Endometrial microvascular endothelial cells (primary cell): ENCODE measurements around the gene UBR4. TPM values are rescaled to one million over a fixed set of nuclear protein-coding genes. Genes with fewer than 3 reads are reported as not detected.

ENCODE experiments used
- in situ Hi-C: cut with HindIII; loops from 2 replicates; pipeline ENCODE4 v1.10.0; 2017; ENCODE audit warnings: low sequenced_read_pairs, low pct_unique_long_range_greater_than_20kb; ENCODE audit errors: inconsistent ontology term
- total RNA-seq: library from RNA; depleted of rRNA; stranded (reverse); fragments of >200 nt; gene quantifications from one replicate; pipeline ENCODE4 v1.2.3, GENCODE V29; 2015; ENCODE audit errors: inconsistent ontology term

The UBR4 gene
- total RNA-seq, 1 donor from 2014 or later = 56.1 TPM

- in situ Hi-C loops = no loop called here
Observed at GRCh38 chr1:19034721-19035120, 175.3 kb downstream of the UBR4 start.

GRCh38 chr1:19033926-19034680 is 176.0 kb downstream of the UBR4 start:
- in situ Hi-C loops = no loop called here

- in situ Hi-C loops = no loop called here
Observed at GRCh38 chr1:19033515-19033839, 176.6 kb downstream of the UBR4 start.

- in situ Hi-C loops = no loop called here
Observed at GRCh38 chr1:19032701-19033514, 177.2 kb downstream of the UBR4 start.

- in situ Hi-C loops = no loop called here
Observed at GRCh38 chr1:19032413-19032695, 177.7 kb downstream of the UBR4 start.

- in situ Hi-C loops = no loop called here
Observed at GRCh38 chr1:19029191-19030085, 180.6 kb downstream of the UBR4 start.

- in situ Hi-C loops = no loop called here
Observed at GRCh38 chr1:19028546-19029129, 181.4 kb downstream of the UBR4 start.

GRCh38 chr1:19028110-19028509 is 182.0 kb downstream of the UBR4 start:
- in situ Hi-C loops = no loop called here

Other genes with a start within 250 kb of the UBR4 start
- gene EMC1, start 41.3 kb upstream of the UBR4 start, total RNA-seq = 85.6 TPM
- 73.8 TPM for gene MRTO4, start 41.5 kb upstream of the UBR4 start, total RNA-seq
- not detected for gene AKR7A3, start 78.5 kb upstream of the UBR4 start, total RNA-seq
- 69.9 TPM for gene AKR7A2, start 101.9 kb upstream of the UBR4 start, total RNA-seq
- gene SLC66A1, start 102.1 kb upstream of the UBR4 start, total RNA-seq = 34.3 TPM